GM12878 (cell line): ENCODE measurements around the gene ZNF281. TPM values are rescaled to one million over a fixed set of nuclear protein-coding genes. Genes with fewer than 3 reads are reported as not detected.
A peak's percentile ranks its signal among the peaks of the same experiment; 100 is the strongest.

Experiments used
- ATAC-seq: fragments of 200-7000 bp; cut with Tn5 transposase; 3 replicates; pipeline ENCODE4 v1.9.1; 2020; ENCODE audit warnings: mild to moderate bottlenecking, moderate library complexity
- BruUV-seq: library from RNA; stranded (reverse); fragments of 400-500 nt; replicated peaks from 2 replicates; lab custom pipeline; 2021; lab: Mats Ljungman, UMichigan
- CTCF ChIA-PET: fragments of 300-600 bp; sonication (Branson Sonifier 250); formaldehyde crosslinking; extraction: SDS; loops from one replicate; lab custom pipeline; 2021; ENCODE audit warnings: inconsistent platforms; lab: Yijun Ruan, JAX
- POLR2A ChIA-PET: fragments of 350-600 bp; formaldehyde crosslinking; extraction: SDS; loops from one replicate; lab custom pipeline; 2021; ENCODE audit warnings: inconsistent platforms; lab: Charles Lee
- RAD21 ChIA-PET: fragments of 300-600 bp; sonication (Branson Sonifier 250); formaldehyde crosslinking; loops from one replicate; lab custom pipeline; 2023; ENCODE audit warnings: antibody characterized with exemption; ENCODE audit not compliant: unreplicated experiment; lab: Charles Lee
- SMC1A ChIA-PET: fragments of 300-600 bp; sonication (Branson Sonifier 250); formaldehyde crosslinking; loops from one replicate; lab custom pipeline; 2023; ENCODE audit not compliant: unreplicated experiment, uncharacterized antibody; lab: Charles Lee
- DNase-seq: peaks from one replicate; pipeline ENCODE4 v3.0.0-alpha.2; 2011; ENCODE audit warnings: low read depth, low spot score
- FAIRE-seq: peaks from 3 replicates; lab custom pipeline; 2011; peaks lifted over from hg19 to GRCh38; lab: Jason Lieb, UNC
- H2AFZ ChIP-seq: 2 replicates; pipeline ENCODE4 v1.6.0; 2011; ENCODE audit warnings: low read depth, low read length, control low read depth; ENCODE audit not compliant: control insufficient read depth
- H3K27ac ChIP-seq: 2 replicates; pipeline ENCODE4 v1.5.1; 2011; ENCODE audit warnings: control low read depth; ENCODE audit not compliant: control insufficient read depth, insufficient read depth
- H3K27me3 ChIP-seq, 2 experiments: replicated peaks in 1 of 2; 2 replicates each; pipeline versions ENCODE4 v1.6.0 to v1.6.1; 2011; ENCODE audit warnings: low read length in 1 of 2; ENCODE audit not compliant: control insufficient read depth in 2 of 2, insufficient read depth in 2 of 2
- H3K36me3 ChIP-seq, 2 experiments: 2 replicates each; pipeline ENCODE4 v1.5.1; 2011; ENCODE audit warnings: low read length in 1 of 2; ENCODE audit not compliant: control insufficient read depth in 2 of 2, insufficient read depth in 2 of 2
- H3K4me1 ChIP-seq: 2 replicates; pipeline ENCODE4 v1.6.1; 2011; ENCODE audit warnings: mild to moderate bottlenecking, low read length, moderate library complexity, mixed read lengths; ENCODE audit not compliant: control insufficient read depth, insufficient read depth
- H3K4me2 ChIP-seq: 2 replicates; pipeline ENCODE4 v1.6.0; 2011; ENCODE audit warnings: control low read depth; ENCODE audit not compliant: control insufficient read depth, insufficient read depth
- H3K4me3 ChIP-seq: fragments of 200-600 bp; sonication (generic); 2 replicates; pipeline ENCODE4 v1.5.1; 2016
- H3K79me2 ChIP-seq: 2 replicates; pipeline ENCODE4 v1.6.0; 2011; ENCODE audit warnings: low read length; ENCODE audit not compliant: control insufficient read depth, insufficient read depth
- H3K9ac ChIP-seq: 2 replicates; pipeline ENCODE4 v1.8.0; 2011; ENCODE audit warnings: low read length, control low read depth, mixed read lengths; ENCODE audit not compliant: control insufficient read depth, insufficient read depth
- H3K9me3 ChIP-seq: replicated peaks from 3 replicates; pipeline ENCODE4 v1.5.1; 2011; ENCODE audit warnings: mild to moderate bottlenecking, low read length; ENCODE audit not compliant: control insufficient read depth, insufficient read depth
- H4K20me1 ChIP-seq: 2 replicates; pipeline ENCODE4 v1.6.0; 2011; ENCODE audit not compliant: control insufficient read depth, insufficient read depth
- BCL11A ChIP-seq: IDR thresholded peaks from 2 replicates; pipeline ENCODE4 v1.6.1; 2011; ENCODE audit warnings: low read depth, low read length
- CBX3 ChIP-seq: fragments of 200-600 bp; sonication (generic); IDR thresholded peaks from 2 replicates; pipeline ENCODE4 v1.6.1; 2016; ENCODE audit warnings: low read depth, borderline replicate concordance
- CHD1 ChIP-seq: IDR thresholded peaks from 2 replicates; pipeline ENCODE4 v1.6.1; 2012; ENCODE audit warnings: low read depth, low read length, improper control_type of control experiment
- EED ChIP-seq: sonication (generic); IDR thresholded peaks from 2 replicates; pipeline ENCODE4 v1.6.1; 2016; ENCODE audit warnings: antibody characterized with exemption, low read depth
- EZH2 ChIP-seq: IDR thresholded peaks from 2 replicates; pipeline ENCODE4 v1.6.1; 2012; ENCODE audit warnings: low read depth, mild to moderate bottlenecking, control low read depth, inconsistent platforms, low read length, borderline replicate concordance; ENCODE audit not compliant: control insufficient read depth
- LARP7 ChIP-seq: fragments of 450-650 bp; IDR thresholded peaks from 2 replicates; pipeline ENCODE4 v1.6.1; 2017; ENCODE audit warnings: mild to moderate bottlenecking
- PML ChIP-seq: IDR thresholded peaks from 2 replicates; pipeline ENCODE4 v1.6.1; 2012; ENCODE audit warnings: low read length, inconsistent platforms
- POLR2A ChIP-seq: IDR thresholded peaks from 2 replicates; pipeline ENCODE4 v1.6.1; 2011; ENCODE audit warnings: low read depth, mild to moderate bottlenecking, low read length
- TCF7 ChIP-seq: IDR thresholded peaks from 2 replicates; pipeline ENCODE4 v1.6.1; 2014; ENCODE audit warnings: antibody characterized with exemption, borderline replicate concordance
- WGBS: methylation state at CpG from one replicate; pipeline ENCODE4 v1.1.6; 2016; ENCODE audit warnings: low lambda C conversion rate; ENCODE audit not compliant: insufficient replicate concordance, insufficient coverage; ENCODE audit errors: missing lambda C conversion rate; 5-methylcytosine and 5-hydroxymethylcytosine counted together
- in situ Hi-C: fragments of 300-500 bp; cut with MboI; formaldehyde crosslinking; loops from 9 replicates; pipeline ENCODE4 v1.14.3; 2018; ENCODE audit warnings: mixed read lengths
- intact Hi-C: fragments of 100-400 bp; cut with micrococcal nuclease; formaldehyde crosslinking; loops from one replicate; pipeline ENCODE4 v1.14.2; 2022; ENCODE audit not compliant: unreplicated experiment
- polyA plus RNA-seq, 11 experiments: library from polyadenylated mRNA; depleted of rRNA in 4 of 11; unstranded in 6 of 11; stranded (reverse) in 5 of 11; fragments of >200 nt; fragmentation: Nextera tagmentation in 4 of 11; fragmentation: Illumina TruSeq in 1 of 11; extraction: Ambion mirVana in 4 of 11; extraction: Trizol in 1 of 11; gene quantifications; 1 replicate in 1 of 11; 2 replicates in 10 of 11; pipeline versions ENCODE4 v1.2.1 to v1.2.3, GENCODE V29; 2011 to 2016; ENCODE audit warnings: inconsistent platforms in 2 of 11, missing spikeins in 2 of 11, low read depth in 1 of 11
- total RNA-seq, 4 experiments: library from RNA; depleted of rRNA in 3 of 4; stranded (reverse); fragments of >200 nt in 3 of 4; fragmentation: Illumina TruSeq in 1 of 4; extraction: Trizol in 1 of 4; gene quantifications; 2 replicates each; pipeline versions ENCODE4 v1.2.1 to v1.2.3, GENCODE V29; 2013 to 2021
- TF ChIP-seq, protein P1 (sequence below): IDR thresholded peaks from 2 replicates; pipeline ENCODE4 v1.6.1; 2012; ENCODE audit warnings: mild to moderate bottlenecking, low read depth, low read length
- TF ChIP-seq, protein P2 (sequence below): fragments of 450-650 bp; formaldehyde crosslinking; IDR thresholded peaks from 2 replicates; pipeline ENCODE4 v1.4.0; 2020; ENCODE audit warnings: mild to moderate bottlenecking, moderate library complexity
- TF ChIP-seq, protein P3 (sequence below): IDR thresholded peaks from 2 replicates; pipeline ENCODE4 v1.6.1; 2011; ENCODE audit warnings: low read depth, mild to moderate bottlenecking, low read length, moderate library complexity, borderline replicate concordance; ENCODE audit errors: extremely low read depth

Gene ZNF281
- total and polyA plus RNA-seq, 10 of the 15 experiments (the other 5 are each of a cell fraction or from before 2014, with no cell fraction given), result 8.3 to 21.8 (median 15.4) TPM

DNA sequence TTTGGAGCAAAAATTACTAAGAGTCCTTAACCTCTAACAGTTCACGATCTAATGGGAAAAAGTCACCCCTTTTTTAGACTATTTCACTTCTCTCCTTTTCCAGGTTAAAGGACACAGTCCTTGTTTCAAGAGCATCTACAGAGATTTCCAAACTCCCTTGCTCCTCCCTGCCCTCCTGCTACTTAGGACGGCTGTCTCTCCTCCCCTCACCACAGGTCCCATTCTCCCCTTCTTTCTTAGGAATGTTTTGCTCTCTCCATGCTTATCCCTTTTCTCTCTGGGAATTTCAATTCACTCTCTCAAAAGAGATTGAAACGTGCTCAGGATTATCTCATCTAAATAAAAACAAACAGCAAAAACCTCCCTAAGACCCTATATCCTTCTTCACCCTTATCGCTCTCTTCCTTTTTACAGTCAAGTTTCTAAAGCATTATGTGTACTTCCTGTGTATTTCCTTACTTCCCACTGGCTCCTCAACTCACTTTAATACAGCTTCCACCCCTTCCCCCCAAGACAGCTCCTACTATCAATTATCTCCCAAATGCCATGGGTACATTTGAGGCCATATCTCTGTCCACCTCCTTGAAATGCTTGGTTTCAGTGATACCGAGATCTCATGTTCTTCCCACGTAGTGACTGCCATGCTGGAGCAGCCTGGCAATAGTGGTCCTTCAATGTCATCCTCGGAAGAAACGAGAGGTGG is 43.2 kb upstream of the ZNF281 start (continued):
- TF ChIP-seq PML, result no peak

DNA sequence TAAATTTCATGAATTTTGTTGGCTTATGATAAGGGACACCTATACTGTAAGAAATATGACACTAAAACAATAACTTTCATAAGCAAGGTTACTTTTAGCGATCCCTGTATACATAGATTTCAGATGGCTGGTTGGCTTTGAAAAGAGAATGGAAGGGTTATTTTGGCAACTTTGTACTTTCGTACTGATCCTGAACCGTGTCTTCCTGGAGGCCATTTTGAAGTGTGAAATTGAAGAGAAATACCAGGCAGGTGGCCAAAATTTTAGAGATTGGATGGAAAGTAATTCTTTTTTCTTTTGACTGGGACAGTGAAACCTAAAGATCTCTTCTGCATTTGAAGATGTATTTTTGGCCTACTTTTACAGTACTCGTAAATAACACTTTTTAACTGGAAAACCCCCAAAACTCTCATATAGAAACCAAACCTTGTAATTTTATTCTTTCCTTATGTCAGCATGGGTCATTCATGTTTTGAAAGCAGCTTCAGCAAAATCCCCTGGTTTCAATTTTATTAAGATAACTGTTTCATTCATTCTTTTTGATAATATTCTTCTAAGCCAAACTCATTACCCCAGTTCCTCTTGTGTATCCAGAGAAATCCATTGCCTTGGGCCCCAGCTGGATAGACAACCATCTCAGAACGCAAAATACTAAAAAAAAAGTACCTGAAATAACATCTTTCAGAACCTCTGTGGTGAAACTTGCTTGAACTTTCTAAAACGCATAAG is 38.4 kb upstream of the ZNF281 start:
- peak overlapping the region; percentile 24; the same call in 1 of the 2 replicates for H3K9ac ChIP-seq
- peak overlapping the region; percentile 92 for H3K27ac ChIP-seq
- peaks cover 4% of the 10 kb centered on the region for H3K9me3 ChIP-seq
- no TSS peak for BruUV-seq
- ATAC-seq, result peak; percentile 91
- ChIA-PET SMC1A (interaction anchor here (0.6 to 2.6 kb wide), 16 partner anchors 10 to 353 kb away, joined by 3 to 9 read pairs (median 3); no protein-coding TSS in a partner anchor), RAD21 (interaction anchor here (0.8 to 1.5 kb wide), 6 partner anchors 10 to 1275 kb away, joined by 3 to 6 read pairs (median 4); no protein-coding TSS in a partner anchor), POLR2A (interaction anchor here (0.7 to 2.3 kb wide), 3 partner anchors 13 to 35 kb away, joined by 4 to 6 read pairs (median 4); no protein-coding TSS in a partner anchor), CTCF (interaction anchor here (0.9 to 2.1 kb wide), 3 partner anchors 16 to 61 kb away, joined by 3 to 4 read pairs (median 3); no protein-coding TSS in a partner anchor)
- 2% methylated on average over 6 of the region's 6 CpGs for WGBS
- intact Hi-C loops (loop anchor here (1.0 to 2.0 kb wide), 2 partner anchors 29 to 33 kb away; no protein-coding TSS in a partner anchor), in situ Hi-C loops (no loop called here)
- peak overlapping the region; percentile 53; the same call in 1 of the 2 replicates for H3K4me2 ChIP-seq
- no peak overlapping the region; the same call in 1 of the 2 replicates for H3K4me3 ChIP-seq
- no peaks in the 10 kb centered on the region for H3K27me3 ChIP-seq
- peak overlapping the region; percentile 69 for H2AFZ ChIP-seq
- no peaks in the 10 kb centered on the region for H3K36me3 ChIP-seq
- peak; percentile 75 for FAIRE-seq
- H4K20me1 ChIP-seq, result no peaks in the 10 kb centered on the region
- DNase-seq, result peak; percentile 81
- H3K79me2 ChIP-seq, result no peaks in the 10 kb centered on the region
- H3K4me1 ChIP-seq, result peaks cover 16% of the 10 kb centered on the region; the same call in 1 of the 2 replicates
- TF ChIP-seq BCL11A (peak; percentile 88), EZH2 (no peak), EED (peak; percentile 90), LARP7 (no peak), TCF7 (peak; percentile 53), CHD1 (no peak), POLR2A (no peak), CBX3 (no peak)
- TF ChIP-seq, protein P1, sequence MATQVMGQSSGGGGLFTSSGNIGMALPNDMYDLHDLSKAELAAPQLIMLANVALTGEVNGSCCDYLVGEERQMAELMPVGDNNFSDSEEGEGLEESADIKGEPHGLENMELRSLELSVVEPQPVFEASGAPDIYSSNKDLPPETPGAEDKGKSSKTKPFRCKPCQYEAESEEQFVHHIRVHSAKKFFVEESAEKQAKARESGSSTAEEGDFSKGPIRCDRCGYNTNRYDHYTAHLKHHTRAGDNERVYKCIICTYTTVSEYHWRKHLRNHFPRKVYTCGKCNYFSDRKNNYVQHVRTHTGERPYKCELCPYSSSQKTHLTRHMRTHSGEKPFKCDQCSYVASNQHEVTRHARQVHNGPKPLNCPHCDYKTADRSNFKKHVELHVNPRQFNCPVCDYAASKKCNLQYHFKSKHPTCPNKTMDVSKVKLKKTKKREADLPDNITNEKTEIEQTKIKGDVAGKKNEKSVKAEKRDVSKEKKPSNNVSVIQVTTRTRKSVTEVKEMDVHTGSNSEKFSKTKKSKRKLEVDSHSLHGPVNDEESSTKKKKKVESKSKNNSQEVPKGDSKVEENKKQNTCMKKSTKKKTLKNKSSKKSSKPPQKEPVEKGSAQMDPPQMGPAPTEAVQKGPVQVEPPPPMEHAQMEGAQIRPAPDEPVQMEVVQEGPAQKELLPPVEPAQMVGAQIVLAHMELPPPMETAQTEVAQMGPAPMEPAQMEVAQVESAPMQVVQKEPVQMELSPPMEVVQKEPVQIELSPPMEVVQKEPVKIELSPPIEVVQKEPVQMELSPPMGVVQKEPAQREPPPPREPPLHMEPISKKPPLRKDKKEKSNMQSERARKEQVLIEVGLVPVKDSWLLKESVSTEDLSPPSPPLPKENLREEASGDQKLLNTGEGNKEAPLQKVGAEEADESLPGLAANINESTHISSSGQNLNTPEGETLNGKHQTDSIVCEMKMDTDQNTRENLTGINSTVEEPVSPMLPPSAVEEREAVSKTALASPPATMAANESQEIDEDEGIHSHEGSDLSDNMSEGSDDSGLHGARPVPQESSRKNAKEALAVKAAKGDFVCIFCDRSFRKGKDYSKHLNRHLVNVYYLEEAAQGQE, result no peak
- TF ChIP-seq, protein P2, sequence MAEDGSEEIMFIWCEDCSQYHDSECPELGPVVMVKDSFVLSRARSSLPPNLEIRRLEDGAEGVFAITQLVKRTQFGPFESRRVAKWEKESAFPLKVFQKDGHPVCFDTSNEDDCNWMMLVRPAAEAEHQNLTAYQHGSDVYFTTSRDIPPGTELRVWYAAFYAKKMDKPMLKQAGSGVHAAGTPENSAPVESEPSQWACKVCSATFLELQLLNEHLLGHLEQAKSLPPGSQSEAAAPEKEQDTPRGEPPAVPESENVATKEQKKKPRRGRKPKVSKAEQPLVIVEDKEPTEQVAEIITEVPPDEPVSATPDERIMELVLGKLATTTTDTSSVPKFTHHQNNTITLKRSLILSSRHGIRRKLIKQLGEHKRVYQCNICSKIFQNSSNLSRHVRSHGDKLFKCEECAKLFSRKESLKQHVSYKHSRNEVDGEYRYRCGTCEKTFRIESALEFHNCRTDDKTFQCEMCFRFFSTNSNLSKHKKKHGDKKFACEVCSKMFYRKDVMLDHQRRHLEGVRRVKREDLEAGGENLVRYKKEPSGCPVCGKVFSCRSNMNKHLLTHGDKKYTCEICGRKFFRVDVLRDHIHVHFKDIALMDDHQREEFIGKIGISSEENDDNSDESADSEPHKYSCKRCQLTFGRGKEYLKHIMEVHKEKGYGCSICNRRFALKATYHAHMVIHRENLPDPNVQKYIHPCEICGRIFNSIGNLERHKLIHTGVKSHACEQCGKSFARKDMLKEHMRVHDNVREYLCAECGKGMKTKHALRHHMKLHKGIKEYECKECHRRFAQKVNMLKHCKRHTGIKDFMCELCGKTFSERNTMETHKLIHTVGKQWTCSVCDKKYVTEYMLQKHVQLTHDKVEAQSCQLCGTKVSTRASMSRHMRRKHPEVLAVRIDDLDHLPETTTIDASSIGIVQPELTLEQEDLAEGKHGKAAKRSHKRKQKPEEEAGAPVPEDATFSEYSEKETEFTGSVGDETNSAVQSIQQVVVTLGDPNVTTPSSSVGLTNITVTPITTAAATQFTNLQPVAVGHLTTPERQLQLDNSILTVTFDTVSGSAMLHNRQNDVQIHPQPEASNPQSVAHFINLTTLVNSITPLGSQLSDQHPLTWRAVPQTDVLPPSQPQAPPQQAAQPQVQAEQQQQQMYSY (CRISPR knock-in tag), result no peak
- TF ChIP-seq, protein P3, sequence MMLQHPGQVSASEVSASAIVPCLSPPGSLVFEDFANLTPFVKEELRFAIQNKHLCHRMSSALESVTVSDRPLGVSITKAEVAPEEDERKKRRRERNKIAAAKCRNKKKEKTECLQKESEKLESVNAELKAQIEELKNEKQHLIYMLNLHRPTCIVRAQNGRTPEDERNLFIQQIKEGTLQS, result no peak
